GM12872 (cell line): Measurements from ENCODE around the gene ZNF485.

Source experiments
- CTCF ChIP-seq: IDR thresholded peaks from 3 replicates; pipeline ENCODE4 v1.5.1; 2011; ENCODE audit warnings: low read depth, mild to moderate bottlenecking, low read length, moderate library complexity; ENCODE audit not compliant: insufficient read depth

The ZNF485 gene

GRCh38 chr10:43606323-43607198, at the start of gene ZNF485:
Gene ZNF485 (plus strand): TSS chr10:43606438. CDS start chr10:43607051, 613 bp downstream.
- no peak for TF ChIP-seq CTCF

GRCh38 chr10:43557214-43557613, 49.0 kb upstream of the ZNF485 start:
- no peak for TF ChIP-seq CTCF

GRCh38 chr10:43569681-43570080, 36.6 kb upstream of the ZNF485 start:
- TF ChIP-seq CTCF = no peak

GRCh38 chr10:43570971-43571370, 35.3 kb upstream of the ZNF485 start:
- no peak for TF ChIP-seq CTCF

- no peak for TF ChIP-seq CTCF
Observed at GRCh38 chr10:43573250-43574000, 32.8 kb upstream of the ZNF485 start.

- no peak for TF ChIP-seq CTCF
Observed at GRCh38 chr10:43574001-43574892, 32.0 kb upstream of the ZNF485 start, which contains the start of gene ZNF239. Gene ZNF239 (minus strand): TSS chr10:43574616. CDS start chr10:43558079, 16,537 bp downstream.
